NOMO-1 treated with DMSO at 0.1 percent for 48 hours (cell line): ENCODE results near the gene PEX26.
"Not testable (repeated sequence)": the region's sequence is repeated elsewhere in the genome, so short reads cannot be mapped to it uniquely, and the experiment has no call there.

Experiments used
- DNase-seq: peaks from one replicate; lab custom pipeline; 2025; ENCODE audit not compliant: unreplicated experiment; lab: John Stamatoyannopoulos, UW

Gene PEX26

GRCh38 chr22:18093661-18094060, 15.9 kb downstream of the PEX26 start:
- no peak for DNase-seq

GRCh38 chr22:18095101-18095805, 17.5 kb downstream of the PEX26 start:
- no peak for DNase-seq

- no peak for DNase-seq
Measured at GRCh38 chr22:18096823-18097222, 19.0 kb downstream of the PEX26 start.

GRCh38 chr22:18100781-18101180, 23.0 kb downstream of the PEX26 start:
- DNase-seq: no peak

GRCh38 chr22:18101536-18101935, 23.7 kb downstream of the PEX26 start:
- DNase-seq: peak; percentile 67

GRCh38 chr22:18103527-18104269, 25.9 kb downstream of the PEX26 start:
- no peak for DNase-seq

GRCh38 chr22:18104566-18104965, 26.8 kb downstream of the PEX26 start:
- no peak for DNase-seq

- not testable (repeated sequence) for DNase-seq
Measured at GRCh38 chr22:18105981-18106380, 28.2 kb downstream of the PEX26 start.

- not testable (repeated sequence) for DNase-seq
Measured at GRCh38 chr22:18106550-18107341, 29.0 kb downstream of the PEX26 start.

GRCh38 chr22:18108187-18108586, 30.4 kb downstream of the PEX26 start:
- no peak for DNase-seq

- no peak for DNase-seq
Measured at GRCh38 chr22:18109410-18110193, 31.8 kb downstream of the PEX26 start.

GRCh38 chr22:18110194-18110953, 32.6 kb downstream of the PEX26 start, which contains the start of gene TUBA8:
Gene TUBA8, plus strand, starts transcription at chr22:18110809. Its CDS starts 57 bp downstream, at chr22:18110866.
- no peak for DNase-seq

GRCh38 chr22:18110954-18111758, 33.4 kb downstream of the PEX26 start:
- no peak for DNase-seq

GRCh38 chr22:18111759-18112330, 34.1 kb downstream of the PEX26 start:
- DNase-seq: no peak

- no peak for DNase-seq
Measured at GRCh38 chr22:18112440-18112839, 34.6 kb downstream of the PEX26 start.

- DNase-seq: peak; percentile 33
Measured at GRCh38 chr22:18113680-18114394, 36.0 kb downstream of the PEX26 start.

- DNase-seq: no peak
Measured at GRCh38 chr22:18114495-18114894, 36.7 kb downstream of the PEX26 start.

- DNase-seq: no peak
Measured at GRCh38 chr22:18114976-18115652, 37.3 kb downstream of the PEX26 start.
